ENCODE results near the gene SLBP.
"Not testable (repeated sequence)": the region's sequence is repeated elsewhere in the genome, so short reads cannot be mapped to it uniquely, and the experiment has no call there.

SLBP gene

GRCh38 chr4:1708581-1708980 is 3.5 kb downstream of the SLBP start:
- no peak for DNase-seq

- no peak for DNase-seq
Measured at GRCh38 chr4:1706358-1706757, 5.8 kb downstream of the SLBP start.

- no peak for DNase-seq
Measured at GRCh38 chr4:1705732-1706131, 6.4 kb downstream of the SLBP start.

- no peak for DNase-seq
Measured at GRCh38 chr4:1703867-1704266, 8.3 kb downstream of the SLBP start.

GRCh38 chr4:1701671-1702070 is 10.4 kb downstream of the SLBP start:
- DNase-seq: not testable (repeated sequence)

GRCh38 chr4:1695913-1696312 is 16.2 kb downstream of the SLBP start:
- no peak for DNase-seq

GRCh38 chr4:1693131-1693896 is 18.8 kb downstream of the SLBP start:
- peak in 1 of 2 experiments; percentile 63 for DNase-seq

- no peak for DNase-seq
Measured at GRCh38 chr4:1691737-1692373, 20.3 kb downstream of the SLBP start.

- no peak for DNase-seq
Measured at GRCh38 chr4:1690698-1691097, 21.4 kb downstream of the SLBP start.

- DNase-seq: no peak
Measured at GRCh38 chr4:1686440-1687036, 25.6 kb downstream of the SLBP start.

- no peak for DNase-seq
Measured at GRCh38 chr4:1685235-1686150, 26.6 kb downstream of the SLBP start.

GRCh38 chr4:1684506-1685234 is 27.4 kb downstream of the SLBP start:
- peak in 1 of 2 experiments; percentile 57 for DNase-seq

GRCh38 chr4:1683736-1684505 is 28.2 kb downstream of the SLBP start, which contains the start of gene FAM53A:
FAM53A (minus strand) TSS chr4:1684313; CDS start chr4:1668741, 15,572 bp downstream.
- DNase-seq: no peak

- DNase-seq: no peak
Measured at GRCh38 chr4:1683261-1683735, 28.8 kb downstream of the SLBP start.

- DNase-seq: no peak
Measured at GRCh38 chr4:1682860-1683259, 29.3 kb downstream of the SLBP start.

- no peak for DNase-seq
Measured at GRCh38 chr4:1678244-1678643, 33.9 kb downstream of the SLBP start.

- DNase-seq: no peak
Measured at GRCh38 chr4:1676605-1677525, 35.3 kb downstream of the SLBP start.

GRCh38 chr4:1675802-1676137 is 36.3 kb downstream of the SLBP start:
- DNase-seq: no peak

GRCh38 chr4:1675136-1675801 is 36.9 kb downstream of the SLBP start:
- DNase-seq: no peak

- DNase-seq: no peak
Measured at GRCh38 chr4:1674682-1675081, 37.4 kb downstream of the SLBP start.

All from cerebellar nuclear complex (tissue), 1 donor.